A673 (cell line): ENCODE results near the gene TLE3.

Experiments
- EZH2 ChIP-seq: fragments of 200-600 bp; sonication (generic); IDR thresholded peaks from 2 replicates; pipeline ENCODE4 v1.6.1; 2017; ENCODE audit warnings: borderline replicate concordance, low read depth, mild to moderate bottlenecking, mixed read lengths, antibody characterized with exemption, low read length; ENCODE audit not compliant: poor library complexity, severe bottlenecking
- TF ChIP-seq, protein P1 (sequence below): fragments of 300-800, 200-600 bp; sonication (generic); conservative IDR thresholded peaks from 2 replicates; pipeline ENCODE4 v1.5.1; 2017; ENCODE audit warnings: low read depth, mild to moderate bottlenecking, antibody characterized with exemption, low read length, moderate library complexity, mixed read lengths

DNA sequence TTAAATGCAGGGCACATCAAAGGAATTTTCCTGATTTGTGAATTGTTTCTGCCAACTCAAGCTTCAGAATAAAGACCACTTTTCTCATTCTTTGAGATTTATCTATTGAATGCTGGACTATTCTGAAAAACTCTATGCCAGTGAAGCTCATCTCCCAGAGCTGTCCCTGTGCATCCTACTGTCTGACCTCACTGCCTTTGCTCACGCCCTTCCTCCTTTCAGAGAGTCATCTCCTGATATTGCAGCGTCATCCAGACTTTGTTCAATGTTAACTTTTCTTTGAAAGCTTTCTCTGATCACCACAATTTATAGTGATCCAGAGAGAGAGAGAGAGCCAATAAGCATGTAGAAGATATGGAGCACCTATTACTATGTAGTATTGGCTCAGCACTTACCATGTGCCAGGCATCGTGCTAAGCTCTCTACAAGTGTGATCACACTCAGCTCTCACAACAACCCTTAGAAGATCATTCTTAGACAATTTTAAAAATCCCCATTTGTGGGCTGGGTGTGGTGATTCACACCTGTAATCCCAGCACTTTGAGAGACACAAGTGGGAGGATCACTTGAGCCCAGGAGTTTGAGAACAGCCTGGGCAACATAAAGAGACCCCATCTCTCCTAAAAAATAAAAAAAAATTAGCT lies 30.2 kb upstream of the TLE3 start:
- TF ChIP-seq, protein P1, sequence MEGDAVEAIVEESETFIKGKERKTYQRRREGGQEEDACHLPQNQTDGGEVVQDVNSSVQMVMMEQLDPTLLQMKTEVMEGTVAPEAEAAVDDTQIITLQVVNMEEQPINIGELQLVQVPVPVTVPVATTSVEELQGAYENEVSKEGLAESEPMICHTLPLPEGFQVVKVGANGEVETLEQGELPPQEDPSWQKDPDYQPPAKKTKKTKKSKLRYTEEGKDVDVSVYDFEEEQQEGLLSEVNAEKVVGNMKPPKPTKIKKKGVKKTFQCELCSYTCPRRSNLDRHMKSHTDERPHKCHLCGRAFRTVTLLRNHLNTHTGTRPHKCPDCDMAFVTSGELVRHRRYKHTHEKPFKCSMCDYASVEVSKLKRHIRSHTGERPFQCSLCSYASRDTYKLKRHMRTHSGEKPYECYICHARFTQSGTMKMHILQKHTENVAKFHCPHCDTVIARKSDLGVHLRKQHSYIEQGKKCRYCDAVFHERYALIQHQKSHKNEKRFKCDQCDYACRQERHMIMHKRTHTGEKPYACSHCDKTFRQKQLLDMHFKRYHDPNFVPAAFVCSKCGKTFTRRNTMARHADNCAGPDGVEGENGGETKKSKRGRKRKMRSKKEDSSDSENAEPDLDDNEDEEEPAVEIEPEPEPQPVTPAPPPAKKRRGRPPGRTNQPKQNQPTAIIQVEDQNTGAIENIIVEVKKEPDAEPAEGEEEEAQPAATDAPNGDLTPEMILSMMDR, result no peak
- TF ChIP-seq EZH2, result no peak
